SK-N-SH (cell line): ENCODE results near the gene NANOS2. TPM values are rescaled to one million over a fixed set of nuclear protein-coding genes. Genes with fewer than 3 reads are reported as not detected.

ENCODE experiments used
- CTCF ChIA-PET: fragments of 300-600, 350-600 bp; formaldehyde crosslinking; extraction: SDS; loops from one replicate; lab custom pipeline; 2021; lab: Yijun Ruan, JAX
- POLR2A ChIA-PET: fragments of 350-600 bp; sonication (Branson Sonifier 250); formaldehyde crosslinking; extraction: SDS; loops from one replicate; lab custom pipeline; 2020; ENCODE audit warnings: antibody characterized with exemption, inconsistent platforms; lab: Yijun Ruan, JAX
- DNase-seq: peaks from one replicate; pipeline ENCODE4 v3.0.0; 2012
- H2AFZ ChIP-seq: fragments of 200-600 bp; sonication (generic); 2 replicates; pipeline ENCODE4 v1.8.1; 2016; ENCODE audit warnings: antibody characterized with exemption, mild to moderate bottlenecking, low read depth
- H3F3A ChIP-seq: fragments of 200-600 bp; sonication (generic); replicated peaks from 2 replicates; pipeline ENCODE3; 2016; ENCODE audit warnings: antibody characterized with exemption, mild to moderate bottlenecking; ENCODE audit not compliant: insufficient read depth
- H3K27ac ChIP-seq, 2 experiments: fragments of 200-500 bp in 1 of 2; fragments of 200-600 bp in 1 of 2; sonication (Bioruptor generic) in 1 of 2; sonication (generic), shearing (Covaris generic) in 1 of 2; 2 replicates each; pipeline versions ENCODE4 v1.5.1 to v1.6.1; 2014 to 2016; ENCODE audit warnings: low read depth in 2 of 2, inconsistent platforms in 1 of 2, low read length in 1 of 2, mild to moderate bottlenecking in 1 of 2, mixed read lengths in 1 of 2
- H3K27me3 ChIP-seq: fragments of 200-600 bp; sonication (generic), shearing (Covaris generic); 2 replicates; pipeline ENCODE4 v1.6.1; 2016; ENCODE audit warnings: mixed run types; ENCODE audit not compliant: insufficient read depth
- H3K36me3 ChIP-seq, 2 experiments: fragments of 200-500 bp in 1 of 2; fragments of 200-600 bp in 1 of 2; sonication (Bioruptor generic) in 1 of 2; sonication (generic) in 1 of 2; replicated peaks in 1 of 2; 2 replicates each; pipeline versions ENCODE3 to v1.5.1; 2014 to 2016; ENCODE audit warnings: low read length in 1 of 2, mild to moderate bottlenecking in 1 of 2; ENCODE audit not compliant: insufficient read depth in 2 of 2, control insufficient read depth in 1 of 2
- H3K4me1 ChIP-seq, 2 experiments: fragments of 200-500 bp in 1 of 2; fragments of 200-600 bp in 1 of 2; sonication (Bioruptor generic) in 1 of 2; sonication (generic), shearing (Covaris generic) in 1 of 2; 2 replicates each; pipeline versions ENCODE4 v1.5.1 to v1.6.1; 2014 to 2016; ENCODE audit warnings: low read depth in 1 of 2, low read length in 1 of 2, mixed run types in 1 of 2; ENCODE audit not compliant: insufficient read depth in 2 of 2, control insufficient read depth in 1 of 2
- H3K4me2 ChIP-seq: fragments of 200-600 bp; sonication (generic), shearing (Covaris generic); 2 replicates; pipeline ENCODE4 v1.6.1; 2017; ENCODE audit warnings: mixed run types
- H3K4me3 ChIP-seq, 2 experiments: fragments of 200-500 bp in 1 of 2; fragments of 200-600 bp in 1 of 2; sonication (Bioruptor generic) in 1 of 2; sonication (generic), shearing (Covaris generic) in 1 of 2; 2 replicates each; pipeline versions ENCODE4 v1.5.1 to v1.8.1; 2014 to 2016; ENCODE audit warnings: low read depth in 2 of 2, inconsistent platforms in 1 of 2, low read length in 1 of 2, mild to moderate bottlenecking in 1 of 2, mixed read lengths in 1 of 2, moderate library complexity in 1 of 2
- H3K79me2 ChIP-seq: fragments of 200-600 bp; sonication (generic); 2 replicates; pipeline ENCODE4 v1.8.1; 2017; ENCODE audit warnings: mild to moderate bottlenecking; ENCODE audit not compliant: insufficient read depth
- H3K9ac ChIP-seq: fragments of 200-600 bp; sonication (generic); 2 replicates; pipeline ENCODE4 v1.6.1; 2017; ENCODE audit warnings: mixed run types
- H3K9me2 ChIP-seq: fragments of 200-600 bp; sonication (generic); 2 replicates; pipeline ENCODE4 v1.6.1; 2017; ENCODE audit warnings: mixed run types
- H3K9me3 ChIP-seq: fragments of 200-600 bp; sonication (generic); 2 replicates; pipeline ENCODE4 v1.6.1; 2017; ENCODE audit warnings: mixed run types, mild to moderate bottlenecking, moderate library complexity
- H4K20me1 ChIP-seq: fragments of 200-600 bp; sonication (generic); 2 replicates; pipeline ENCODE4 v1.6.1; 2017; ENCODE audit warnings: mild to moderate bottlenecking, mixed run types; ENCODE audit not compliant: insufficient read depth
- ELF1 ChIP-seq: IDR thresholded peaks from 2 replicates; pipeline ENCODE4 v1.4.0; 2012
- EZH2phosphoT487 ChIP-seq: fragments of 200-600 bp; sonication (generic); IDR thresholded peaks from 2 replicates; pipeline ENCODE4 v1.6.1; 2017; ENCODE audit warnings: low read depth, mixed run types, mild to moderate bottlenecking, antibody characterized with exemption, moderate library complexity, borderline replicate concordance
- FOSL2 ChIP-seq: IDR thresholded peaks from 2 replicates; pipeline ENCODE4 v1.4.0; 2012; ENCODE audit warnings: low read depth, mild to moderate bottlenecking, moderate library complexity, borderline replicate concordance
- GATA2 ChIP-seq: sonication (generic); formaldehyde crosslinking; IDR thresholded peaks from 2 replicates; pipeline ENCODE4 v1.5.0; 2020; ENCODE audit warnings: mild to moderate bottlenecking, missing genetic modification reagents
- NFIC ChIP-seq: IDR thresholded peaks from 2 replicates; pipeline ENCODE4 v1.4.0; 2012; ENCODE audit warnings: borderline replicate concordance
- NRF1 ChIP-seq: IDR thresholded peaks from 2 replicates; pipeline ENCODE4 v1.6.1; 2012; ENCODE audit warnings: low read depth, mild to moderate bottlenecking, low read length
- POLR2AphosphoS5 ChIP-seq: IDR thresholded peaks from 2 replicates; pipeline ENCODE4 v1.6.1; 2012; ENCODE audit warnings: low read depth, low read length
- RAD21 ChIP-seq: IDR thresholded peaks from 2 replicates; pipeline ENCODE4 v1.6.1; 2012; ENCODE audit warnings: mild to moderate bottlenecking, low read length
- RXRA ChIP-seq: IDR thresholded peaks from 2 replicates; pipeline ENCODE4 v1.4.0; 2012; ENCODE audit warnings: low read depth, mild to moderate bottlenecking, borderline replicate concordance
- SIN3A ChIP-seq: IDR thresholded peaks from 2 replicates; pipeline ENCODE4 v1.6.1; 2012; ENCODE audit warnings: low read depth, mild to moderate bottlenecking, low read length, moderate library complexity, borderline replicate concordance
- SMC3 ChIP-seq: IDR thresholded peaks from 2 replicates; pipeline ENCODE4 v1.6.1; 2012; ENCODE audit warnings: low read depth, low read length, improper control_type of control experiment
- TAF1 ChIP-seq: IDR thresholded peaks from 2 replicates; pipeline ENCODE4 v1.6.1; 2012; ENCODE audit warnings: low read depth, mild to moderate bottlenecking, low read length, moderate library complexity, borderline replicate concordance
- WGBS: methylation state at CpG from one replicate; pipeline ENCODE4 v1.1.6; 2017; ENCODE audit warnings: low lambda C conversion rate; 5-methylcytosine and 5-hydroxymethylcytosine counted together
- polyA plus RNA-seq, 3 experiments: library from polyadenylated mRNA; depleted of rRNA; stranded (reverse); fragments of >200 nt; gene quantifications; 2 replicates each; pipeline ENCODE4 v1.2.3, GENCODE V29; 2012
- TF ChIP-seq, protein P1 (sequence below): IDR thresholded peaks from 2 replicates; pipeline ENCODE4 v1.4.0; 2012; ENCODE audit warnings: low read depth
- TF ChIP-seq, protein P2 (sequence below): fragments of 150-350 bp; IDR thresholded peaks from 2 replicates; pipeline ENCODE4 v1.6.1; 2017; ENCODE audit warnings: antibody characterized with exemption, low read length, low read depth, borderline replicate concordance
- TF ChIP-seq, protein P3 (sequence below): IDR thresholded peaks from 2 replicates; pipeline ENCODE4 v1.6.1; 2012; ENCODE audit warnings: mild to moderate bottlenecking, low read depth, low read length, moderate library complexity

NANOS2 gene
- polyA plus RNA-seq, 1 of the 3 experiments (the other 2 are of a cell fraction), result not detected

DNA sequence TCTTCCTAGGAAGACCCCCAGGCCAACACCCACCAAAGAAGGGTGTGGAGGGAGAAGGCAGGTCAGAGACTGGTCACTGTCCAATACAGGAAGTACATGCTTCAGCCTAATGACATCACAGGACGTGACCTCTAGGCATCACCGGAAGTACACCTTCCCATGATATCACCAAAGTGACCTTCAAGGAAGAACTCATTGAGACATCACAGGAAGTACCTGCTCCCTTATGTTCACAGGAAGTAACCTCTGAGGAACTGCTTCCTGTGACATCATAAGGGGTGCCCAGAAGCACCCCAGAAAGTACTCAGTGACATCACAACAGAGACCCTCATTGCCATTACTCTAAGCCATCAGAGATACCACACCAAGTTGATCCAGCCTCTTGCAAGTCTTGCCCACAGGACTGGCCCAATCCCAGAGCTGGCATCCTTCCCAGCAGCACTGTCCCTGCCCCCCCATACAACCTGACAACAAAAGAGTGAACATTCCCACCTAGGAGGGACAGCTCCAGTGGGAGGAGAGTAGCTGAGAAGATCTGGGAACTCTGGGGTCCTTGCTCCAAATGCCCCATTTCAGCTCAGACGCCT lies 24.2 kb upstream of the NANOS2 start:
- H2AFZ ChIP-seq, result no peak overlapping the region
- POLR2A ChIA-PET, result no interaction called here
- no peaks in the 10 kb centered on the region for H3K9me2 ChIP-seq
- H3K9me3 ChIP-seq, result no peaks in the 10 kb centered on the region
- WGBS, result 100% methylated on average over 3 of the region's 3 CpGs
- no peak overlapping the region for H3K27ac ChIP-seq
- H3K9ac ChIP-seq, result no peak overlapping the region
- H3K27me3 ChIP-seq, result no peaks in the 10 kb centered on the region
- no peaks in the 10 kb centered on the region for H4K20me1 ChIP-seq
- TF ChIP-seq FOSL2 (no peak), EZH2phosphoT487 (no peak), NFIC (no peak), ELF1 (no peak), RAD21 (no peak), GATA2 (CRISPR knock-in tag) (no peak), SMC3 (no peak), NRF1 (no peak), RXRA (no peak), TAF1 (no peak), POLR2AphosphoS5 (no peak), SIN3A (no peak)
- TF ChIP-seq, protein P1, sequence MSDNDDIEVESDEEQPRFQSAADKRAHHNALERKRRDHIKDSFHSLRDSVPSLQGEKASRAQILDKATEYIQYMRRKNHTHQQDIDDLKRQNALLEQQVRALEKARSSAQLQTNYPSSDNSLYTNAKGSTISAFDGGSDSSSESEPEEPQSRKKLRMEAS, result no peak
- TF ChIP-seq, protein P2, sequence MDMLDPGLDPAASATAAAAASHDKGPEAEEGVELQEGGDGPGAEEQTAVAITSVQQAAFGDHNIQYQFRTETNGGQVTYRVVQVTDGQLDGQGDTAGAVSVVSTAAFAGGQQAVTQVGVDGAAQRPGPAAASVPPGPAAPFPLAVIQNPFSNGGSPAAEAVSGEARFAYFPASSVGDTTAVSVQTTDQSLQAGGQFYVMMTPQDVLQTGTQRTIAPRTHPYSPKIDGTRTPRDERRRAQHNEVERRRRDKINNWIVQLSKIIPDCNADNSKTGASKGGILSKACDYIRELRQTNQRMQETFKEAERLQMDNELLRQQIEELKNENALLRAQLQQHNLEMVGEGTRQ, result no peak
- TF ChIP-seq, protein P3, sequence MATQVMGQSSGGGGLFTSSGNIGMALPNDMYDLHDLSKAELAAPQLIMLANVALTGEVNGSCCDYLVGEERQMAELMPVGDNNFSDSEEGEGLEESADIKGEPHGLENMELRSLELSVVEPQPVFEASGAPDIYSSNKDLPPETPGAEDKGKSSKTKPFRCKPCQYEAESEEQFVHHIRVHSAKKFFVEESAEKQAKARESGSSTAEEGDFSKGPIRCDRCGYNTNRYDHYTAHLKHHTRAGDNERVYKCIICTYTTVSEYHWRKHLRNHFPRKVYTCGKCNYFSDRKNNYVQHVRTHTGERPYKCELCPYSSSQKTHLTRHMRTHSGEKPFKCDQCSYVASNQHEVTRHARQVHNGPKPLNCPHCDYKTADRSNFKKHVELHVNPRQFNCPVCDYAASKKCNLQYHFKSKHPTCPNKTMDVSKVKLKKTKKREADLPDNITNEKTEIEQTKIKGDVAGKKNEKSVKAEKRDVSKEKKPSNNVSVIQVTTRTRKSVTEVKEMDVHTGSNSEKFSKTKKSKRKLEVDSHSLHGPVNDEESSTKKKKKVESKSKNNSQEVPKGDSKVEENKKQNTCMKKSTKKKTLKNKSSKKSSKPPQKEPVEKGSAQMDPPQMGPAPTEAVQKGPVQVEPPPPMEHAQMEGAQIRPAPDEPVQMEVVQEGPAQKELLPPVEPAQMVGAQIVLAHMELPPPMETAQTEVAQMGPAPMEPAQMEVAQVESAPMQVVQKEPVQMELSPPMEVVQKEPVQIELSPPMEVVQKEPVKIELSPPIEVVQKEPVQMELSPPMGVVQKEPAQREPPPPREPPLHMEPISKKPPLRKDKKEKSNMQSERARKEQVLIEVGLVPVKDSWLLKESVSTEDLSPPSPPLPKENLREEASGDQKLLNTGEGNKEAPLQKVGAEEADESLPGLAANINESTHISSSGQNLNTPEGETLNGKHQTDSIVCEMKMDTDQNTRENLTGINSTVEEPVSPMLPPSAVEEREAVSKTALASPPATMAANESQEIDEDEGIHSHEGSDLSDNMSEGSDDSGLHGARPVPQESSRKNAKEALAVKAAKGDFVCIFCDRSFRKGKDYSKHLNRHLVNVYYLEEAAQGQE, result no peak
- CTCF ChIA-PET, result interaction anchor here (1.5 kb wide), 1 partner anchor 10 kb away, joined by 3 read pairs; no protein-coding TSS in a partner anchor
- DNase-seq, result no peak
- H3K79me2 ChIP-seq, result no peaks in the 10 kb centered on the region
- H3K4me2 ChIP-seq, result no peak overlapping the region
- H3K4me3 ChIP-seq, result no peak overlapping the region
- no peaks in the 10 kb centered on the region for H3K4me1 ChIP-seq
- H3K36me3 ChIP-seq, result peaks cover under 1 to 3% of the 10 kb centered on the region in 2 experiments
- no peaks in the 10 kb centered on the region for H3F3A ChIP-seq
